OCI-LY1 (cell line): Measurements from ENCODE around the gene DGKQ.

Source experiments
- H2AFZ ChIP-seq: fragments of 200-600 bp; sonication (generic), shearing (Covaris generic); 2 replicates; pipeline ENCODE4 v1.6.0; 2014; ENCODE audit warnings: antibody characterized with exemption, mild to moderate bottlenecking, low read length
- H3F3A ChIP-seq: fragments of 200-600 bp; sonication (generic), shearing (Covaris generic); 2 replicates; pipeline ENCODE4 v1.6.0; 2014; ENCODE audit warnings: mild to moderate bottlenecking, antibody characterized with exemption, low read length, moderate library complexity; ENCODE audit not compliant: insufficient read depth
- H3K27ac ChIP-seq: fragments of 200-600 bp; sonication (generic); 2 replicates; pipeline ENCODE4 v1.5.1; 2014; ENCODE audit warnings: low read length, mixed run types, mild to moderate bottlenecking, low read depth; ENCODE audit not compliant: poor library complexity, severe bottlenecking
- H3K27me3 ChIP-seq: fragments of 200-600 bp; sonication (generic); 2 replicates; pipeline ENCODE4 v1.6.0; 2014; ENCODE audit warnings: antibody characterized with exemption, mild to moderate bottlenecking, low read length, moderate library complexity; ENCODE audit not compliant: insufficient read depth
- H3K36me3 ChIP-seq: fragments of 200-600 bp; sonication (generic); 2 replicates; pipeline ENCODE4 v1.6.1; 2014; ENCODE audit warnings: mild to moderate bottlenecking, antibody characterized with exemption, low read length, moderate library complexity, mixed read lengths; ENCODE audit not compliant: insufficient read depth
- H3K4me1 ChIP-seq: fragments of 200-600 bp; sonication (generic); 2 replicates; pipeline ENCODE4 v1.5.1; 2014; ENCODE audit warnings: mild to moderate bottlenecking, low read length, moderate library complexity; ENCODE audit not compliant: insufficient read depth, severe bottlenecking
- H3K4me2 ChIP-seq: fragments of 200-600 bp; sonication (generic), shearing (Covaris generic); 2 replicates; pipeline ENCODE4 v1.6.1; 2014; ENCODE audit warnings: low read length
- H3K4me3 ChIP-seq: fragments of 200-600 bp; sonication (generic); 2 replicates; pipeline ENCODE4 v1.5.1; 2014; ENCODE audit warnings: low read length, low read depth, mild to moderate bottlenecking, mixed read lengths; ENCODE audit not compliant: poor library complexity, severe bottlenecking
- H3K79me2 ChIP-seq: fragments of 200-600 bp; shearing (Covaris generic); 2 replicates; pipeline ENCODE4 v1.6.1; 2016; ENCODE audit warnings: mixed run types, low read length, mixed read lengths; ENCODE audit not compliant: insufficient read depth
- H3K9ac ChIP-seq: fragments of 200-600 bp; sonication (generic), shearing (Covaris generic); 2 replicates; pipeline ENCODE4 v1.6.1; 2014; ENCODE audit warnings: mild to moderate bottlenecking, low read length, mixed read lengths
- H3K9me2 ChIP-seq: fragments of 200-600 bp; sonication (generic), shearing (Covaris generic); 2 replicates; pipeline ENCODE4 v1.6.1; 2014; ENCODE audit warnings: low read depth, mild to moderate bottlenecking, low read length, mixed read lengths
- H3K9me3 ChIP-seq: fragments of 200-600 bp; shearing (Covaris generic); 2 replicates; pipeline ENCODE4 v1.6.1; 2014; ENCODE audit warnings: low read length, mixed read lengths
- H4K20me1 ChIP-seq: fragments of 200-600 bp; sonication (generic), shearing (Covaris generic); 2 replicates; pipeline ENCODE4 v1.6.0; 2016; ENCODE audit warnings: mild to moderate bottlenecking, low read length; ENCODE audit not compliant: insufficient read depth
- EZH2 ChIP-seq: fragments of 200-600 bp; sonication (generic), shearing (Covaris generic); IDR thresholded peaks from 2 replicates; pipeline ENCODE4 v1.8.0; 2017; ENCODE audit warnings: borderline replicate concordance, mixed run types, mild to moderate bottlenecking, antibody characterized with exemption, low read length, moderate library complexity, mixed read lengths
- TF ChIP-seq, protein P1 (sequence below): fragments of 200-600 bp; sonication (generic), shearing (Covaris generic); IDR thresholded peaks from 2 replicates; pipeline ENCODE4 v1.5.1; 2017; ENCODE audit warnings: mild to moderate bottlenecking, antibody characterized with exemption, low read length, moderate library complexity, mixed read lengths

DGKQ gene

DNA sequence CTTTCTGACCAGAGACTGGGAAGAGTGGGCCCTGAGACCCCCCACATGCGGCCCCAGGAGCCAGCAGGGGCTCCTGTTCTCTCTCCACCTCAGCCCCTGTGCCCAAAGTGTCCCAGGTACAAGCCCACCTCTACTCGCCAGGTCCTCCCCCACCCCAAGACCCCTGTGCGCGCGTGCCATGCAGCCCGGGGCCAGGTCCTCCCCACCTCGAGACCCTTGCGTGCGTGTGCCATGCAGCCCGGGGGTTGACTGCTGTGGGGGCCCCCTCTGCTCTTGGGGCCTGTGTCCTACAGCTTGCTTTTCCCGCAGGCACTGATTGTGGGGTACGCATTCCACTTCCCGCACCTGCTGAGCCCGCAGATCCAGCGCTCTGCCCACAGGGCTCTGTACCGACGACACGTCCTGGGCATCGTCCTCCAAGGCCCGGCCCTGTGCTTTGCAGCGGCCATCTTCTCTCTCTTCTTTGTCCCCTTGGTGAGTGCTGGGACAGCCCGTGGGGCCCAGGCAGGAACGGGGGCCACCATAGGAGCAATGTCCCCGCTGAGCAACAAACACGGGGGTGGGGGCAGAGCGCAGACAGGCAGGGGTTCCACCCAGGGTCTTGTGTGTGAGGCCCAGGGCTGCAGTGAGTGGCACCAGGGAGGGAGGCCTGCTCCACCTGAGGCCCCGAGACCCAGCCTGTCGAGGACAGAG lies 20.3 kb downstream of the DGKQ start:
- TF ChIP-seq EZH2, result no peak
- TF ChIP-seq, protein P1, sequence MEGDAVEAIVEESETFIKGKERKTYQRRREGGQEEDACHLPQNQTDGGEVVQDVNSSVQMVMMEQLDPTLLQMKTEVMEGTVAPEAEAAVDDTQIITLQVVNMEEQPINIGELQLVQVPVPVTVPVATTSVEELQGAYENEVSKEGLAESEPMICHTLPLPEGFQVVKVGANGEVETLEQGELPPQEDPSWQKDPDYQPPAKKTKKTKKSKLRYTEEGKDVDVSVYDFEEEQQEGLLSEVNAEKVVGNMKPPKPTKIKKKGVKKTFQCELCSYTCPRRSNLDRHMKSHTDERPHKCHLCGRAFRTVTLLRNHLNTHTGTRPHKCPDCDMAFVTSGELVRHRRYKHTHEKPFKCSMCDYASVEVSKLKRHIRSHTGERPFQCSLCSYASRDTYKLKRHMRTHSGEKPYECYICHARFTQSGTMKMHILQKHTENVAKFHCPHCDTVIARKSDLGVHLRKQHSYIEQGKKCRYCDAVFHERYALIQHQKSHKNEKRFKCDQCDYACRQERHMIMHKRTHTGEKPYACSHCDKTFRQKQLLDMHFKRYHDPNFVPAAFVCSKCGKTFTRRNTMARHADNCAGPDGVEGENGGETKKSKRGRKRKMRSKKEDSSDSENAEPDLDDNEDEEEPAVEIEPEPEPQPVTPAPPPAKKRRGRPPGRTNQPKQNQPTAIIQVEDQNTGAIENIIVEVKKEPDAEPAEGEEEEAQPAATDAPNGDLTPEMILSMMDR, result no peak
- no peaks in the 10 kb centered on the region for H3F3A ChIP-seq
- no peaks in the 10 kb centered on the region for H4K20me1 ChIP-seq

GRCh38 chr4:951594-952468 lies 21.5 kb downstream of the DGKQ start:
- H2AFZ ChIP-seq, result no peak overlapping the region
- H3K36me3 ChIP-seq, result no peaks in the 10 kb centered on the region; the same call in 1 of the 2 replicates
- no peaks in the 10 kb centered on the region for H4K20me1 ChIP-seq
- TF ChIP-seq, protein P1, result no peak
- TF ChIP-seq EZH2, result no peak
- H3K9me3 ChIP-seq, result no peaks in the 10 kb centered on the region
- H3K27ac ChIP-seq, result no peak overlapping the region
- H3K4me2 ChIP-seq, result no peak overlapping the region
- H3K27me3 ChIP-seq, result no peaks in the 10 kb centered on the region
- H3K79me2 ChIP-seq, result no peaks in the 10 kb centered on the region
- no peak overlapping the region for H3K4me3 ChIP-seq
- no peaks in the 10 kb centered on the region for H3F3A ChIP-seq
- H3K4me1 ChIP-seq, result no peaks in the 10 kb centered on the region
- H3K9ac ChIP-seq, result no peak overlapping the region
- H3K9me2 ChIP-seq, result no peaks in the 10 kb centered on the region

More for the DNA sequence above, 20.3 kb downstream of the DGKQ start:
- no peaks in the 10 kb centered on the region for H3K79me2 ChIP-seq
- H3K4me2 ChIP-seq, result no peak overlapping the region
- H3K27me3 ChIP-seq, result no peaks in the 10 kb centered on the region
- no peaks in the 10 kb centered on the region for H3K9me3 ChIP-seq
- H3K4me3 ChIP-seq, result no peak overlapping the region
- no peaks in the 10 kb centered on the region; the same call in 1 of the 2 replicates for H3K36me3 ChIP-seq
- no peaks in the 10 kb centered on the region for H3K9me2 ChIP-seq
- H3K4me1 ChIP-seq, result no peaks in the 10 kb centered on the region
- H2AFZ ChIP-seq, result no peak overlapping the region
- H3K27ac ChIP-seq, result no peak overlapping the region
- H3K9ac ChIP-seq, result no peak overlapping the region

GRCh38 chr4:951186-951585 lies 22.2 kb downstream of the DGKQ start:
- Histone ChIP-seq H3K9ac (no peak overlapping the region), H3K4me1 (no peaks in the 10 kb centered on the region), H3K27me3 (no peaks in the 10 kb centered on the region), H3K36me3 (no peaks in the 10 kb centered on the region; the same call in 1 of the 2 replicates), H3K27ac (no peak overlapping the region), H3K79me2 (no peaks in the 10 kb centered on the region), H3K4me3 (no peak overlapping the region), H3F3A (no peaks in the 10 kb centered on the region), H3K4me2 (no peak overlapping the region), H2AFZ (no peak overlapping the region), H4K20me1 (no peaks in the 10 kb centered on the region), H3K9me2 (no peaks in the 10 kb centered on the region), H3K9me3 (no peaks in the 10 kb centered on the region)
- no peak for TF ChIP-seq EZH2
- TF ChIP-seq, protein P1, result no peak
